Measurements from ENCODE around the gene DCHS2. TPM values are rescaled to one million over a fixed set of nuclear protein-coding genes. Genes with fewer than 3 reads are reported as not detected.

The DCHS2 gene
- total RNA-seq, 1 donor from 2014 or later: 18.3 TPM

DNA sequence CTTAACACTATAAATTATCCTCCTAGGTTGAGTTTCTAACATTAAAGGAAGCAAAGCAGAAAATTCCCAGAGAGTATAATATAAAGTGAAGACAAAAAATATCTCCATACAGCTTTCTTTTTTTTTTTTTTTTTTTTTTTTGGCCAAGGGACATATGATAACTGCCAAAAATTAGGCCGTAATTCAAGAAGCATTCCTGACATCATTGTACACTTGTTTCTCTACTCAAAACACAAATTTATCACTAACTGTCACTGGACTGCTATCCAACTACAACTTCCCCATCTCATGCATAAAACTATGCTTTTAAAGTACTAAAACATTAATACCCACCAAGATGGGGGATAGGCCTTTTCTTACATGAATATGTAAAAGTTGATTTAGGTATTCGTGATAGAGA lies 77.2 kb downstream of the DCHS2 start:
- Histone ChIP-seq H3K27me3 (ENCODE audit: control insufficient read depth in 3 of 3, insufficient read depth in 3 of 3, low read length in 3 of 3) (no peaks in the 10 kb centered on the region), H3K4me1 (ENCODE audit: control insufficient read depth in 3 of 3, insufficient read depth in 3 of 3, low read length in 3 of 3) (peaks cover 2 to 9% (median 7%) of the 10 kb centered on the region in 3 donors), H3K9me3 (ENCODE audit: control insufficient read depth in 3 of 3, low read length in 3 of 3) (no peaks in the 10 kb centered on the region), H3K36me3 (ENCODE audit: control insufficient read depth in 3 of 3, insufficient read depth in 3 of 3, low read length in 3 of 3) (no peaks in the 10 kb centered on the region), H3K4me3 (ENCODE audit: low read length in 3 of 3) (no peak overlapping the region), H3K9ac (ENCODE audit: low read depth in 1 of 3, low read length in 3 of 3) (no peak overlapping the region), H3K27ac (ENCODE audit: low read depth, low read length) (no peak overlapping the region)

GRCh38 chr4:154407443-154407842 lies 84.2 kb downstream of the DCHS2 start:
- H3K27me3 ChIP-seq (ENCODE audit: control insufficient read depth in 3 of 3, insufficient read depth in 3 of 3, low read length in 3 of 3): no peaks in the 10 kb centered on the region
- H3K9me3 ChIP-seq (ENCODE audit: control insufficient read depth in 3 of 3, low read length in 3 of 3): no peaks in the 10 kb centered on the region
- H3K9ac ChIP-seq (ENCODE audit: low read depth in 1 of 3, low read length in 3 of 3): no peak overlapping the region
- no peak overlapping the region for H3K27ac ChIP-seq (ENCODE audit: low read depth, low read length)
- H3K4me1 ChIP-seq (ENCODE audit: control insufficient read depth in 3 of 3, insufficient read depth in 3 of 3, low read length in 3 of 3): no peaks in the 10 kb centered on the region
- no peak overlapping the region for H3K4me3 ChIP-seq (ENCODE audit: low read length in 3 of 3)
- H3K36me3 ChIP-seq (ENCODE audit: control insufficient read depth in 3 of 3, insufficient read depth in 3 of 3, low read length in 3 of 3): no peaks in the 10 kb centered on the region

- no peak overlapping the region for H3K9ac ChIP-seq (ENCODE audit: low read depth in 1 of 3, low read length in 3 of 3)
- no peaks in the 10 kb centered on the region for H3K27me3 ChIP-seq (ENCODE audit: control insufficient read depth in 3 of 3, insufficient read depth in 3 of 3, low read length in 3 of 3)
- no peak overlapping the region for H3K4me3 ChIP-seq (ENCODE audit: low read length in 3 of 3)
- H3K27ac ChIP-seq (ENCODE audit: low read depth, low read length): no peak overlapping the region
- no peaks in the 10 kb centered on the region for H3K9me3 ChIP-seq (ENCODE audit: control insufficient read depth in 3 of 3, low read length in 3 of 3)
- no peaks in the 10 kb centered on the region for H3K36me3 ChIP-seq (ENCODE audit: control insufficient read depth in 3 of 3, insufficient read depth in 3 of 3, low read length in 3 of 3)
- no peaks in the 10 kb centered on the region for H3K4me1 ChIP-seq (ENCODE audit: control insufficient read depth in 3 of 3, insufficient read depth in 3 of 3, low read length in 3 of 3)
These were observed 85.4 kb downstream of the DCHS2 start for GRCh38 chr4:154406018-154406795.

GRCh38 chr4:154399259-154399974 lies 92.2 kb downstream of the DCHS2 start:
- peak overlapping the region in 1 of 3 donors; percentile 7 for H3K9ac ChIP-seq (ENCODE audit: low read depth in 1 of 3, low read length in 3 of 3)
- H3K4me3 ChIP-seq (ENCODE audit: low read length in 3 of 3): peak overlapping the region; percentile 24 to 63 (median 33)
- no peak overlapping the region for H3K27ac ChIP-seq (ENCODE audit: low read depth, low read length)

DNA sequence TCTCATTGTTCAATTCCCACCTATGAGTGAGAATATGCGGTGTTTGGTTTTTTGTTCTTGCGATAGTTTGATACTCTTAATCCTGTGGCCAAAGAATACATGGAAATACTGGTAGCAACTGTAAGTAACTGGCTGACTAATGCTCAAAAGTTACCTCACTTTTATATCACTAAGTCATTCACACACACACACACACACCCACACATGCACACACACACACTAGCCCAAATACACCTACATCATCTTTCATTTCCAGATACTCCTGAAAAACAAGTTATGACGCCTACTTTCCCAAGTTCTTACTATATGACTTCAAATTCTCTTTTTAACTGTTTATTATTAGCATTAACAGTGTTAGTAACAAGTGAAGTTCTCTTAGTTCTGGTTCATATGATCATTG lies 101.3 kb downstream of the DCHS2 start:
- H3K36me3 ChIP-seq (ENCODE audit: control insufficient read depth in 3 of 3, insufficient read depth in 3 of 3, low read length in 3 of 3): no peaks in the 10 kb centered on the region
- H3K4me3 ChIP-seq (ENCODE audit: low read length in 3 of 3): no peak overlapping the region
- H3K9ac ChIP-seq (ENCODE audit: low read depth in 1 of 3, low read length in 3 of 3): no peak overlapping the region
- no peaks in the 10 kb centered on the region for H3K9me3 ChIP-seq (ENCODE audit: control insufficient read depth in 3 of 3, low read length in 3 of 3)
- H3K27me3 ChIP-seq (ENCODE audit: control insufficient read depth in 3 of 3, insufficient read depth in 3 of 3, low read length in 3 of 3): no peaks in the 10 kb centered on the region
- no peak overlapping the region for H3K27ac ChIP-seq (ENCODE audit: low read depth, low read length)
- H3K4me1 ChIP-seq (ENCODE audit: control insufficient read depth in 3 of 3, insufficient read depth in 3 of 3, low read length in 3 of 3): no peaks in the 10 kb centered on the region

More at GRCh38 chr4:154399259-154399974, 92.2 kb downstream of the DCHS2 start:
- Histone ChIP-seq H3K9me3 (ENCODE audit: control insufficient read depth in 3 of 3, low read length in 3 of 3) (no peaks in the 10 kb centered on the region), H3K36me3 (ENCODE audit: control insufficient read depth in 3 of 3, insufficient read depth in 3 of 3, low read length in 3 of 3) (no peaks in the 10 kb centered on the region), H3K27me3 (ENCODE audit: control insufficient read depth in 3 of 3, insufficient read depth in 3 of 3, low read length in 3 of 3) (no peaks in the 10 kb centered on the region), H3K4me1 (ENCODE audit: control insufficient read depth in 3 of 3, insufficient read depth in 3 of 3, low read length in 3 of 3) (no peaks in the 10 kb centered on the region)

GRCh38 chr4:154389148-154389547 lies 102.5 kb downstream of the DCHS2 start:
- Histone ChIP-seq H3K9me3 (ENCODE audit: control insufficient read depth in 3 of 3, low read length in 3 of 3) (no peaks in the 10 kb centered on the region), H3K4me3 (ENCODE audit: low read length in 3 of 3) (no peak overlapping the region), H3K36me3 (ENCODE audit: control insufficient read depth in 3 of 3, insufficient read depth in 3 of 3, low read length in 3 of 3) (no peaks in the 10 kb centered on the region), H3K4me1 (ENCODE audit: control insufficient read depth in 3 of 3, insufficient read depth in 3 of 3, low read length in 3 of 3) (no peaks in the 10 kb centered on the region), H3K27me3 (ENCODE audit: control insufficient read depth in 3 of 3, insufficient read depth in 3 of 3, low read length in 3 of 3) (no peaks in the 10 kb centered on the region), H3K9ac (ENCODE audit: low read depth in 1 of 3, low read length in 3 of 3) (no peak overlapping the region), H3K27ac (ENCODE audit: low read depth, low read length) (no peak overlapping the region)

GRCh38 chr4:154384012-154384411 lies 107.6 kb downstream of the DCHS2 start:
- Histone ChIP-seq H3K9ac (ENCODE audit: low read depth in 1 of 3, low read length in 3 of 3) (no peak overlapping the region), H3K4me3 (ENCODE audit: low read length in 3 of 3) (no peak overlapping the region), H3K27me3 (ENCODE audit: control insufficient read depth in 3 of 3, insufficient read depth in 3 of 3, low read length in 3 of 3) (no peaks in the 10 kb centered on the region), H3K36me3 (ENCODE audit: control insufficient read depth in 3 of 3, insufficient read depth in 3 of 3, low read length in 3 of 3) (no peaks in the 10 kb centered on the region), H3K4me1 (ENCODE audit: control insufficient read depth in 3 of 3, insufficient read depth in 3 of 3, low read length in 3 of 3) (no peaks in the 10 kb centered on the region), H3K9me3 (ENCODE audit: control insufficient read depth in 3 of 3, low read length in 3 of 3) (peaks cover 0 to 2% (median 0%) of the 10 kb centered on the region in 3 donors), H3K27ac (ENCODE audit: low read depth, low read length) (no peak overlapping the region)

- H3K27ac ChIP-seq (ENCODE audit: low read depth, low read length): no peak overlapping the region
- no peaks in the 10 kb centered on the region for H3K36me3 ChIP-seq (ENCODE audit: control insufficient read depth in 3 of 3, insufficient read depth in 3 of 3, low read length in 3 of 3)
- H3K27me3 ChIP-seq (ENCODE audit: control insufficient read depth in 3 of 3, insufficient read depth in 3 of 3, low read length in 3 of 3): no peaks in the 10 kb centered on the region
- H3K9ac ChIP-seq (ENCODE audit: low read depth in 1 of 3, low read length in 3 of 3): no peak overlapping the region
- peaks cover 0 to 2% (median 0%) of the 10 kb centered on the region in 3 donors for H3K9me3 ChIP-seq (ENCODE audit: control insufficient read depth in 3 of 3, low read length in 3 of 3)
- no peaks in the 10 kb centered on the region for H3K4me1 ChIP-seq (ENCODE audit: control insufficient read depth in 3 of 3, insufficient read depth in 3 of 3, low read length in 3 of 3)
- H3K4me3 ChIP-seq (ENCODE audit: low read length in 3 of 3): no peak overlapping the region
These were observed 115.1 kb downstream of the DCHS2 start for GRCh38 chr4:154376486-154376885.

GRCh38 chr4:154368060-154368459 lies 123.5 kb downstream of the DCHS2 start:
- H3K4me3 ChIP-seq (ENCODE audit: low read length in 3 of 3): no peak overlapping the region
- H3K9me3 ChIP-seq (ENCODE audit: control insufficient read depth in 3 of 3, low read length in 3 of 3): no peaks in the 10 kb centered on the region
- H3K27me3 ChIP-seq (ENCODE audit: control insufficient read depth in 3 of 3, insufficient read depth in 3 of 3, low read length in 3 of 3): no peaks in the 10 kb centered on the region
- H3K36me3 ChIP-seq (ENCODE audit: control insufficient read depth in 3 of 3, insufficient read depth in 3 of 3, low read length in 3 of 3): no peaks in the 10 kb centered on the region
- H3K9ac ChIP-seq (ENCODE audit: low read depth in 1 of 3, low read length in 3 of 3): no peak overlapping the region
- H3K4me1 ChIP-seq (ENCODE audit: control insufficient read depth in 3 of 3, insufficient read depth in 3 of 3, low read length in 3 of 3): peaks cover 0 to 6% (median 0%) of the 10 kb centered on the region in 3 donors
- no peak overlapping the region for H3K27ac ChIP-seq (ENCODE audit: low read depth, low read length)

GRCh38 chr4:154367659-154368058 lies 123.9 kb downstream of the DCHS2 start:
- H3K4me1 ChIP-seq (ENCODE audit: control insufficient read depth in 3 of 3, insufficient read depth in 3 of 3, low read length in 3 of 3): peaks cover 0 to 6% (median 0%) of the 10 kb centered on the region in 3 donors
- H3K4me3 ChIP-seq (ENCODE audit: low read length in 3 of 3): no peak overlapping the region
- no peak overlapping the region for H3K9ac ChIP-seq (ENCODE audit: low read depth in 1 of 3, low read length in 3 of 3)
- no peak overlapping the region for H3K27ac ChIP-seq (ENCODE audit: low read depth, low read length)
- H3K27me3 ChIP-seq (ENCODE audit: control insufficient read depth in 3 of 3, insufficient read depth in 3 of 3, low read length in 3 of 3): no peaks in the 10 kb centered on the region
- no peaks in the 10 kb centered on the region for H3K9me3 ChIP-seq (ENCODE audit: control insufficient read depth in 3 of 3, low read length in 3 of 3)
- no peaks in the 10 kb centered on the region for H3K36me3 ChIP-seq (ENCODE audit: control insufficient read depth in 3 of 3, insufficient read depth in 3 of 3, low read length in 3 of 3)

All from skeletal muscle tissue (tissue), 4 donors.